Measurements from ENCODE around the gene DSE. TPM values are rescaled to one million over a fixed set of nuclear protein-coding genes. Genes with fewer than 3 reads are reported as not detected.

DSE gene
- polyA plus RNA-seq, 3 donors, result 14.6 to 36.5 (median 28.4) TPM

GRCh38 chr6:116467514-116467913 lies 96.8 kb downstream of the DSE start:
- no peak overlapping the region for H3K4me2 ChIP-seq (replicated peaks; ENCODE audit: extremely low read depth, low read length, poor library complexity, severe bottlenecking)
- H3K27me3 ChIP-seq (ENCODE audit: control insufficient read depth in 2 of 2, insufficient read depth in 2 of 2, low read length in 2 of 2), result no peaks in the 10 kb centered on the region
- peaks cover 35 to 53% of the 10 kb centered on the region in 2 donors for H3K4me1 ChIP-seq (ENCODE audit: control insufficient read depth in 1 of 2, insufficient read depth in 2 of 2, low read length in 2 of 2)
- H3K27ac ChIP-seq (ENCODE audit: low read depth in 1 of 2, low read length in 2 of 2), result no peak overlapping the region
- no peak for TF ChIP-seq CTCF (IDR thresholded peaks at IDR 0.05)
- H3K9ac ChIP-seq (ENCODE audit: insufficient read depth, low read length, poor library complexity, severe bottlenecking), result no peak overlapping the region
- DNase-seq, result no peak
- Mint-ChIP-seq H3K27me3 (ENCODE audit: low read depth in 3 of 3) (no peaks in the 10 kb centered on the region), H3K4me1 (peaks cover 57% of the 10 kb centered on the region), H3K9me3 (peaks cover 0 to 3% (median 0%) of the 10 kb centered on the region in 7 donors), H3K36me3 (peaks cover 6 to 8% of the 10 kb centered on the region in 2 donors), H3K4me3 (no peak overlapping the region), H3K27ac (peak overlapping the region in 1 of 7 donors; percentile 35)
- no peaks in the 10 kb centered on the region for H3K36me3 ChIP-seq (replicated peaks in 1 of 2; ENCODE audit: control insufficient read depth in 1 of 2, insufficient read depth in 2 of 2, low read length in 2 of 2)
- no peak overlapping the region for H2AFZ ChIP-seq (ENCODE audit: insufficient read depth, low read depth, low read length, poor library complexity, severe bottlenecking)
- no peaks in the 10 kb centered on the region for H3K9me3 ChIP-seq (replicated peaks in 1 of 2; ENCODE audit: control insufficient read depth in 1 of 2, insufficient read depth in 1 of 2, low read length in 2 of 2)
- no peak overlapping the region for H3K4me3 ChIP-seq (replicated peaks in 1 of 3; ENCODE audit: low read depth in 2 of 3, low read length in 3 of 3)
- peaks cover 10% of the 10 kb centered on the region for H3K79me2 ChIP-seq (ENCODE audit: insufficient read depth, low read length)
- intact Hi-C loops (cut with micrococcal nuclease), result no loop called here
- H4K20me1 ChIP-seq (ENCODE audit: insufficient read depth, low read length), result no peaks in the 10 kb centered on the region

DNA sequence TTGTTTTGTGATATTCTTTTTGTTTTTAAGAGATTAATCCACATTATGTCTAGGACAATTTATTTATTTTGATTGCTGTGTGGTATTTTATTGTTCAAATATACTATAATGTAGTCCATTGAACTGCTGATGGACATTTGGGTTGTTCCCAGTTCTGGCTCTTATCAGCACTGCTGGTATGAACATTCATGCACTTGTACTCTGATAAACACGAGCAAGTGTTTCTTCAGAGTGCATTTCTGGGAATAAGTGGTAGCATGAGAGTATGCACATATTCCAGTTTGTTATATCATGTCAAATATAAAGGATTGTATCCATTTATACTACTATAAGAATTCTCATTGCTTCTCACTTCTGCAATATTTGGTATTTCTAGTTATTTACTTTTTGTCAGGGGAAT lies 97.5 kb downstream of the DSE start:
- peaks cover 2% of the 10 kb centered on the region for H3K79me2 ChIP-seq (ENCODE audit: insufficient read depth, low read length)
- peaks cover 27 to 45% of the 10 kb centered on the region in 2 donors for H3K4me1 ChIP-seq (ENCODE audit: control insufficient read depth in 1 of 2, insufficient read depth in 2 of 2, low read length in 2 of 2)
- intact Hi-C loops (cut with micrococcal nuclease), result no loop called here
- no peak overlapping the region for H3K27ac ChIP-seq (ENCODE audit: low read depth in 1 of 2, low read length in 2 of 2)
- Mint-ChIP-seq H3K27me3 (ENCODE audit: low read depth in 3 of 3) (no peaks in the 10 kb centered on the region), H3K4me3 (no peak overlapping the region), H3K27ac (no peak overlapping the region), H3K9me3 (peaks cover 0 to 3% (median 0%) of the 10 kb centered on the region in 7 donors), H3K4me1 (peaks cover 50% of the 10 kb centered on the region), H3K36me3 (peaks cover 1 to 5% of the 10 kb centered on the region in 2 donors)
- no peaks in the 10 kb centered on the region for H3K27me3 ChIP-seq (ENCODE audit: control insufficient read depth in 2 of 2, insufficient read depth in 2 of 2, low read length in 2 of 2)
- WGBS (ENCODE audit: insufficient coverage), result no CpG with 5 or more reads among the region's 1 CpG
- no peak overlapping the region for H3K4me3 ChIP-seq (replicated peaks in 1 of 3; ENCODE audit: low read depth in 2 of 3, low read length in 3 of 3)
- H3K36me3 ChIP-seq (replicated peaks in 1 of 2; ENCODE audit: control insufficient read depth in 1 of 2, insufficient read depth in 2 of 2, low read length in 2 of 2), result no peaks in the 10 kb centered on the region
- H2AFZ ChIP-seq (ENCODE audit: insufficient read depth, low read depth, low read length, poor library complexity, severe bottlenecking), result no peak overlapping the region
- H3K9ac ChIP-seq (ENCODE audit: insufficient read depth, low read length, poor library complexity, severe bottlenecking), result no peak overlapping the region
- H3K4me2 ChIP-seq (replicated peaks; ENCODE audit: extremely low read depth, low read length, poor library complexity, severe bottlenecking), result no peak overlapping the region
- no peak for DNase-seq
- TF ChIP-seq CTCF (IDR thresholded peaks at IDR 0.05), result no peak
- H4K20me1 ChIP-seq (ENCODE audit: insufficient read depth, low read length), result no peaks in the 10 kb centered on the region
- no peaks in the 10 kb centered on the region for H3K9me3 ChIP-seq (replicated peaks in 1 of 2; ENCODE audit: control insufficient read depth in 1 of 2, insufficient read depth in 1 of 2, low read length in 2 of 2)
